HG02678 (cell line): Measurements from ENCODE around the gene MBNL3.

Experiments used
- ATAC-seq: cut with Tn5 transposase; IDR thresholded peaks from one replicate; pipeline ENCODE4 v1.9.1; 2021; ENCODE audit warnings: mild to moderate bottlenecking, moderate library complexity; ENCODE audit not compliant: unreplicated experiment

Gene MBNL3

GRCh38 chrX:132425744-132426318, 63.0 kb downstream of the MBNL3 start:
- no peak for ATAC-seq

GRCh38 chrX:132423323-132423722, 65.5 kb downstream of the MBNL3 start:
- no peak for ATAC-seq

GRCh38 chrX:132415012-132415411, 73.8 kb downstream of the MBNL3 start:
- ATAC-seq = no peak

- ATAC-seq = no peak
These were observed 74.4 kb downstream of the MBNL3 start for GRCh38 chrX:132414404-132414803.

GRCh38 chrX:132413459-132413858, 75.4 kb downstream of the MBNL3 start:
- ATAC-seq = no peak

- no peak for ATAC-seq
These were observed 76.6 kb downstream of the MBNL3 start for GRCh38 chrX:132412208-132412607.

GRCh38 chrX:132411310-132411977, 77.4 kb downstream of the MBNL3 start:
- ATAC-seq = no peak

- ATAC-seq = no peak
These were observed 78.9 kb downstream of the MBNL3 start for GRCh38 chrX:132409780-132410556.

- no peak for ATAC-seq
These were observed 81.1 kb downstream of the MBNL3 start for GRCh38 chrX:132407691-132408090.

GRCh38 chrX:132406106-132406505, 82.7 kb downstream of the MBNL3 start:
- ATAC-seq = no peak

- no peak for ATAC-seq
These were observed 84.6 kb downstream of the MBNL3 start for GRCh38 chrX:132404266-132404665.

- ATAC-seq = no peak
These were observed 86.9 kb downstream of the MBNL3 start for GRCh38 chrX:132401935-132402334.

GRCh38 chrX:132400706-132401105, 88.1 kb downstream of the MBNL3 start:
- no peak for ATAC-seq

GRCh38 chrX:132395645-132396044, 93.2 kb downstream of the MBNL3 start:
- no peak for ATAC-seq

- no peak for ATAC-seq
These were observed 93.8 kb downstream of the MBNL3 start for GRCh38 chrX:132395026-132395425.

GRCh38 chrX:132394591-132394990, 94.2 kb downstream of the MBNL3 start:
- no peak for ATAC-seq

- ATAC-seq = no peak
These were observed 94.8 kb downstream of the MBNL3 start for GRCh38 chrX:132393992-132394391.

- ATAC-seq = no peak
These were observed 95.4 kb downstream of the MBNL3 start for GRCh38 chrX:132393485-132393884.

GRCh38 chrX:132393085-132393484, 95.8 kb downstream of the MBNL3 start:
- ATAC-seq = no peak

- no peak for ATAC-seq
These were observed 98.0 kb downstream of the MBNL3 start for GRCh38 chrX:132390792-132391191.

- no peak for ATAC-seq
These were observed 99.4 kb downstream of the MBNL3 start for GRCh38 chrX:132389480-132389879.

GRCh38 chrX:132388371-132388770, 100.5 kb downstream of the MBNL3 start:
- ATAC-seq = no peak
